GM19025 (cell line): ENCODE measurements around the gene BTBD2.

Experiments used
- ATAC-seq: cut with Tn5 transposase; IDR thresholded peaks from one replicate; pipeline ENCODE4 v1.9.1; 2021; ENCODE audit warnings: mild to moderate bottlenecking, low read depth, moderate library complexity; ENCODE audit not compliant: unreplicated experiment

The BTBD2 gene

DNA sequence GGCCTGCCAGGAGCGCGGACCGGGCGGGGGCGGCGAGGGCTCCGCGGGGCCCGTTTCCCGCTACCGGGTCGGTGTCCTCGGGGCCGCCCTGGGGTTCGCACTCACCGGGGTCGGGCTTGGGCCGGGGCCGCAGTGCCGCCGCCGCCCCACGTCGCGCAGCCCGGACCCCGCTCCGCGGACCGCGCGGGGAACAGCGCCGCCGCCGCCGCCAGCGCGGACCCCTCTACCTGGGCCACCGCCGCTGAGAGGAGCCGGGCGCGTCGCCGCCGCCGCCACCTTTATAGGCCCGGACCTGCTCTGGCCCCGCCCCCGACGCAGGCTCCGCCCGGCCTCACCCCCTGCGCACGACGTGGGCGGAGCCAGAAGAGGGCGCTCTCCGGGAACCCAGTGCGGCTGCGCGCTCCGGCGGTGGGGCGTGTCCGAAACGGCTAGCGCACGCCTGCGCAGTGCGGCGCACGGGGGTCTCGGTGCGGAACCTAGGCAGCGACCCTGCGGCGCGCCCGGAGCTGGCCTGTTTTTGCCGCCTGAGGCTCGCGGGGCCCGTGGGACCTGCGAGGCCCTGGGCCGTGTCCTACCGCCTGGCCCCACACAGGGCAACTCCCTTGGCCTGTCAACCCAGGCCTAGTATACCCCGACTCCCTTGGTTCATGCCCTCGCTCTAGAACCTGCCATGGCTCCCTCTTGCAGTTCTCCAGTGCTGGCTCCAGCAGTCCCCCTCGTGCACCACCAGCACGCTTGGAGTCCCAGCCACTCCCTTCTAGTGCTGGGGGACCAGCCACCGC, 35.7 kb upstream of the BTBD2 start, which contains the start of gene MKNK2:
MKNK2 (minus strand) TSS at position 254 of the 782 bp plus-strand sequence. CDS start 393 bp downstream, outside the sequence.
- peak; percentile 51 for ATAC-seq

DNA sequence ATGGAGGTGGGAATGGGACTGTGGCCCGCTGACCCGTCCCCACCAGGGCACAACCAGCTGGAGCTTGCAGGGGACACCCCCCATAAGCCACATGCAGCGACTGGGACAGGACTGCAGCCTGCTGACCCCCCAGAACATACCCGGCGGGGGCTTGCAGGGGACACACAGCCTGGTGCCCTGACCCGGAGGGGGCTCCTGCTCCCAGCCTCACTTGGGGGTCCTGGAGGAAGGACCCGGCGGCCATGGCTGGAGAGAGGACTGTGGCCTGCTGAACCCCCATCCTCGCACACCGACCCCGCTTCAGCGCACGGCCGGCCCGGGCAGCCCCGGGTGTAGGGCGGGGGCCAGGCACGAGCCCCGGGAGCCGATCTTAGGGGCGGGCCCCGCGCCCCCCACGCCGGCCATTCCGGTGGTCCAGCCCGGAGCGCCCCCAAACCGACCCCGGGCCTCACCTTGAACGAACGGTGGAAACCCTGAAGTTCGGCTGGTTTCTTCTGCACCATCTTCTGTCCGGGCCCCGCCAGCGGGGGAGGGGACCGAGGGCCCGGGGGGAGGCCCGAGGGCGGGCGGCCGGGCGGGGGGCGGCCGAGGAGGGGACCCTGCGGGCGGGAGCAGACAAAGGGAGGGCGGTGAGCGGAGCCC, 35.0 kb upstream of the BTBD2 start:
- peak; percentile 2 for ATAC-seq

DNA sequence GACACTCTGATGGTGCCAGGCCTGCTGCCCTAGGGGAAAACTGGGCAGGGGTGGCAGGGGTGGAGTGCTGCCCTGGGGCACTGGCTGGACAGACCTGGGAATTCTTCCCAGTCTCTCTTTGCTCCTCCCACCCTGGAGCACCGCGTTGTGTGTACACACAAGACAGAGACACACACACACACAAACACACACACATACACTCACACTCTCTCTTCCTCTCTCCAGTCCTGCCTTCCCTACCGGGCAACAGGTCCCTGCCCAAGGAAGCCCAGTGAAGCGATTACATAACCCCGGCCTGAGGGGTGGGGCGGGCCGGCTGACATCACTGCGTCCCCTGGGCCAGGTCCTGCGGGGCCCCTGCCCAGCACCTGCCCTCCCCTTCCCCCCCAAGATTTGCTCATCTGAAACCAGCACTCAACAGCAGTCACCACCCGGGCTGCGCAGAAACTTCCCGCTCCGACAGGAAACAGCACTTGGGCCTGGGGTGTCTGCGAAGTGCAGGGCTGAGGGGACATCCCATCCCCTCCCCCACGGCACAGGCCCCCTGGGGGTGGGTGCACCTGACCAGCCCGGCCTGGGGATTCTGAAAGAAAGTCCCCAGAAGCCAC, 34.3 kb upstream of the BTBD2 start:
- no peak for ATAC-seq

DNA sequence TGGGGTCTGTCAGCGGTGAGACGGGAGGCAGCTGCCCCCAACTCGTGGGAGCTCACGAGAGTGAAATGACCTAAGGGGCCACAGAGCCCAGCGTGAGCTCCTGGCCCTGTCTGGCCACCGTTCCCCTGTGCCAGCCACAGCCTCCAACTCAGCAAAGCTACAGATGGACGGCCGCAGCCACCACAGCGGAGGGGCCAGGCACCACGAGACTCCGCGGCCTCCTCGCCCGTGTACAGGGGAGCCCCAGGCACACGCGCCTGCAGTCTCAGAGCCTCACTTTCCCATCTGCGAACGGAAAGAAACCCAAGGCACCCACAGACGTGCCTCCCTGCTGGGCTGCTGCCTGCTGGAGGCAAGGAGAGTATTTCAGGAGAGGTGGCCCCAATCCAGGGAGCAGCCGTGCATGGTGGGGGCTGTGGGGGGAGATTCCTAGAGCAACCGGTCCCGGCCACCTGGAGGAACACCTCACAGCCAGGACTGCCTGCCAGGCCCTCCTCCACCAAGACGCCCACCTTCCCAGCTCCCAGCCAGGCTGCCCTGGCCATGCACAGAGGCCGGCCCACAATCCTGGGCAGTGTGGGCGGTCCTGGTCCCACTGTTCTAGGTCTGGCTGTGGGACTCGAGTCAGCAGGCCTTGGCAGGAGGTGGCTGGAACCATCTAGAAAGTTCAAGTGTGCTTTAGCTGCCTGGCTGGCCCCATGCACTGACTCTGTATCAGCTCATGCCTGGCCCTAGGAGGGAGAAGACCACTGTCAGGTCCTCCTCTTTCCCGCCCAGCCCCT, 33.6 kb upstream of the BTBD2 start:
- ATAC-seq = no peak

DNA sequence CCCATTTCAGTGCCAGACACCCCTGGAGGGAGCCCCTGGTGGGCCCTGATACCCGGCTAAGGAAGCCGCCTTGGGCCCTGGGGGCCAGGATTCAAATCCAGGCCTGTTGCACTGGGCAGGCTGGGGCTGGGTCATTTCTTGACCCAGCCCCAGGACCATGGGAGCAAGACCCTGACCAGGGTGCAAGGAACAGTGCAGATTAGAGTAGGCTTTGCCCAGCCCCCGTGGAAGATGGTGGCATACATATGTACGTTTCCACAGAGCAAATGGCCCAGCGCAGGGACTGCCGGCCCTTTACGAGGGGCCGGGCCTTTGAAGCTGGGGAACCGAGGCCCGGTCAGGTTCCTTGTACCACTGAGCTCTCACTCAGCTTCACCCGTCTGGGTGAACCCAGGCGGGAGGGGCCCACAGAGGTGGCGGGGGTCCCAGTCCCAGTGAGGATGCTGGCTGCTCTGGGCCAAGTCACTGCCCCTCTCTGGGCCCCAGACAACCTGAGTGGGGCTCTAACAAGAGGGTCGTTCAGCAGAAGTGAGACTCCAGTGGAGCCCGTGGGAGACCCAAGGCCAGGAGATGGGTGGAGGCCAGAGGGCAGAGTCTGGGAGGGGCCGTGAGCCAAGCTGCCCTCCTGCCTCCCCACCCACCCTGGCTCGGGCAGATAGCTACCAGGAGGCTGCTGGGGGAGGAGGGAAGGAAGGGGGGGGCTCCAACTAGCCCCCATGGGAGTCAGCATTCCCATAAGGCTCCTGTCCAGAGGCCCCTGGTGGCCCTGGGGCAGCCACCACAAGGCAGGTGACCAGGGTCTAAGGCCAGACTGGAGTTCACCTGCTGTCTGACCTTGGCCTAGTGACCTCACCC, 32.8 kb upstream of the BTBD2 start:
- no peak for ATAC-seq

DNA sequence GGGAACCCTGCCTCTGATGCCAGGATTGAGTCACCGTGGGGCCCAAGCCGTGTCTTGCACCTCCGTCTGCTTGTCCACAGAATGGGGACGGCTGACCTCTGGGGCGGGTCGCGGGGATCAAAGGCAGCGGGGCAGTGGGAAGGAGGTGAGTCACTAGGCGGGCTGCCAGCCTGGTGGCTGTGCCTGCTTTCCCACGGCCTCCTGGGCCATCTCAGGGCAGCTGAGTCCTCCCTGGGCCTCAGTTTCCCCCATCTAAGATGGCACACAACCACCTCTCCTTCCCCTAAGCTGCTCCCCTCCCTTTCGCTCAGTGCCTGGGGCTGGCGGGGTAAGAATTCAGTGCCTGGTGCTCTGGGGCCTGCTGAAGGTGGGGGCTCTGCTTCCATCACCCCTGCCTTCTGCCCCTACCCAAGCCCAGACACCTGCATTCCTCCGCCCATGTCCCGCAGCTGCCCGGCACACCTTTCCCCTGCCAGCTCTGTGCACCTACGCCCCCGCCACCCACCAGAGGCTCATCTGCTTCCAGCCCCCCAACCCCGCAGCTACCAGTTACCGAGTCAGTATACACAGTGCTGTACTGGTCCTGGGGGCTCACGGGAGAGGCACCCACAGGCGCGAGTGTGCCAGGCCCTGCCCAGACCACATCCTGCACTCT, 32.1 kb upstream of the BTBD2 start:
- no peak for ATAC-seq

DNA sequence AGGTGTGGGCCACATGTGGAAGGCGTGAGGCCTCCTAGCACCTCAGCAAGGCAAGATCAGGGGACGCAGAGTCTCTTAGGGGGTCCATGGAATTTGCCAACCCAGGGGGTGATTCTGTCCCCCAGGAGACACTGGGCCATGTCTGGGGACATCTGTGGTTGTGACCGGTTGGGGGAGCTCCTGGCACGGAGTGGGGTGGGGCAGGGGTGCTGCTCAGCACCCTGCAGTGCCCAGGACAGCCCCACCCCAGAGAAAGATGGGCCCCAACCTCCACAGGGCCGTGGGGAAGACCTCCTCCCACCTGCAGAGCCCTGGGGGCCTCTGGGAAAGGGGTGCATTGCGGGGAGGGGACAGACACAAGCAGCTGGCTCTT, 31.5 kb upstream of the BTBD2 start:
- ATAC-seq = no peak

DNA sequence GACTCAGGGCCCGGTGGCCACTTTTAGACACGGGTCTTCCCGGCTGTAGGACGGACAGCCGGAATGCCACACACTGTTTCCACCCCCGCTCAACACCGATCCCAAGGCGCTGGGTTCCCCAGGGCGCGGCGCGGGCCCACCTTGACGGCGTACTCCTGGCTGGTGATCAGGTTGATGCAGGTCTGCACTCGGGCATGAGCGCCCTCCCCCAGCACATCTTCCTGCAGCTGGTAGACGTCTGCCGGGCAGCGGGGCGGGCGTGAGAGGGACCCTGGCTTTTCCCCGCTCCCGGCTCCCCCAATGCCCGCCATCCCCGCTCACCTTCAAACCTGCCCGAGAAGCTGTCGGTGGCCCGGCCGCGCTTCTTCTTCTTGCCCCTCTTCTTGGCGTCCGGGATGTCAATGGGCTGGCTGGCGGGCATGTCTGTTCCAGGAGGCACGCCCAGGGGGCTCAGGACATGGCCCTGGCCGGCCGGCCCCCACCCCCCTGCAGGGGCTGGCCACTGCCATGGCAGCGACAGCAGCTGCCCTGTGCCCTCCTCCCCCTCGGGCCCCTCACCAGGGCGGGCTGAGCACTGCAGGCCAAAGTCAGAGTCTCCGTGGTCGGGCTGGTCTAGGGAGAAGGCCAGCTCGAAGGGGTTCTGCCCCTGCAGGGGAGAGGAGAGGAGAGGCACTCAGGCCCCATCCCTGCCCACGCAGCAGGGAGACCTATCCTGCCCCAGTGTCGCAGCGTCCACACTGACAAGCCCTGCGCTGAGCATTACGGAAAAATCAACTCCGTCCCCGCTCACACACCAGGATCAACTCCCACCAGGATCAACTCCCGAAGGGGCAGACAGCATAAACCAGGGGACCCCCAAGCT, 30.8 kb upstream of the BTBD2 start:
- ATAC-seq = no peak

DNA sequence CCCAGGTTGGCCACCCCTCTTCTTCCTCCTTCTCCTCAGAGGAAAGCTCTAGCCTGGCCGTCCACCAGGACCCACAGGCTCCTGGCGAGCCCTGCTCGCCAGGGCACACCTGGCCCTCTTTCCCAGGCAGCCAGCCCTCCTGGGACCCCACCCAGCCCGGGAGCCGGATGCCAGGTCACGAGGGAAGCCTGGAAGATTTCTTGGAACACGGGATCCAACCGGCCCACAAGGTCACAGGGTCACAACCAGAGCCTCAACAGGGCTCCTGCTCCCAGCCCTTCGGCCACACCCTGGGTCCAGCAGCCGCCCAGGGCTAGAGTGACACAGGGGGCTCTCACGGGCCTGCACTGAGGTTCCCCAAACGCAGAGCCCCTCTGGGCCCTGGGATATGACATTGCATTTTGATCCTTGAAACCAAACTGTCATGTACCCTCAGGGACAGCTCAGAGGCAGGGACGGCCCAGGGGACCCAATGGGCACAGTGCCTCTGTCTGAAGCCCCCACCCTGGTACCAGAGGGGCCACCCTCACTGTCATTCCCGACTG, 30.1 kb upstream of the BTBD2 start:
- ATAC-seq = no peak

DNA sequence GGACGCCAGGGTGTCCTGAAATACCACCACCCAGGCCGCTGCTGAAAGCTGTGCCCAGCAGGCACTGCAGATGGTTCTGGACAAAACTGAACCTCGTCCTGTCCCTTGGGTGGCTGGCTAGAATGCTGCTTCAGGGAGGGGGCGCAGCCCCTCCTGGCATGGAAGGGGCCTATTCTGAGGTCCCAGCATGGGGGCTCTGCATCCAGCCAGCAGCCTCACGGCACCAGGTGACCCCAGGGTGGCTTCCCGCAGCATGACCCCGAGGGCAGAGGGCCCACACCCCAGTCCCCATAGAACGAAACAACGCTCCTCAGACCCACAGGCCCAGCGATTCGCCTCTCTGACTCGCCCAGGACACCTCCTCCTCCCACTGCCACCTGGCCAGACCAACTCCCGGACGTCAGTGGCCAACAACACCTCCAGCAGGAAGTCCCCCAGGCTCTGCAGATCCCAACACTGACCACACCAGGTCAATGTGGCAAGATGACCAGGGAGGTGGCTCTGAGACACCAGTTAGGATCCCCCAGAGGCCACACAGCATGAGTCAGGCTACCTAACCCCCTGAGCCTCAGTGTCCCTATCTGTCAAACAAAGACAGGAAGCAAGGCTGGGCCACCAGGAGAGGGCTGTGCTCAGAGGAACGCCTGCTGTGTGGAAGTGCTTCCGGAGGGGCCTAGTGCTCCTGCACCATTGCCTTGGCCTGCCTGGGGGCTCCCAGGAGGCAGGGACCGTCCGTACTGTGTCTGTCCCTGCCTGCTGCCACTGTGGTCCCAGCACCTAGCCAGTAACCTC, 29.4 kb upstream of the BTBD2 start:
- no peak for ATAC-seq

DNA sequence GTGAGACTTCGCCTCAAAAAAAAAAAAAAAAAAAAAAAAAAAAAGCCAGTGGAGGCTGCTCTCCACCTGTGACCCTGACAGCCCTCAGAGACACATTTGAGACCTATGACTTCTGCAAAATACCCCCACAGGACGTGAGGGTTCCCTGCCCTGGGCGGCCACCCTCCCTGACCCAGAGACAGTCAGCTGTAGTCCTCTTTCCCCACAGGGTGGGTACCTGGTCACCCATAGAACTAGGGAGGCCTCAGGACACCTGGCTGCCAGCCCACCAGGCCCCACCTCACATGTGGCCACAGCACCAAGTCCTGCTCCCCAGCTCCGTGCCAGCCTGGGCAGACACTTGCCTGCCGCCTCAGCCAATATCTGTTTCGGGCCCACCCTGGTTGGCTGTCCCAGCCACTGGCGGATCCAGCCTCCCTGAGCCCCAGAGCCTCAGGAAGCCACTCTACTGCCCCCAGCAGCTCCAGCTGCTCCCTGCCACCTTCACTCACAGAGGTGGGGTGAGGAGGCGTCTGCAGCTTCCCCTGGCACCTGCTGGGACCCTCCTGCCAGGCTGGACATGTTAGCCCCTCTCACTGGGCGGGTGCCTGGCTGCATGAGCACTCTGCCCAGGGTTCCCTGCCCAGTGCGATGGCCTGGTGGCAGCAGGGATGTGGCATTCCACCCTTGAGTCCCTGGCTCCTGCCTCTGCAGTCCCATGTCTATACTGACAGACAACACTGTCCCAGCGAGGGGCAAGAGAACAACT, 28.6 kb upstream of the BTBD2 start:
- ATAC-seq = no peak

DNA sequence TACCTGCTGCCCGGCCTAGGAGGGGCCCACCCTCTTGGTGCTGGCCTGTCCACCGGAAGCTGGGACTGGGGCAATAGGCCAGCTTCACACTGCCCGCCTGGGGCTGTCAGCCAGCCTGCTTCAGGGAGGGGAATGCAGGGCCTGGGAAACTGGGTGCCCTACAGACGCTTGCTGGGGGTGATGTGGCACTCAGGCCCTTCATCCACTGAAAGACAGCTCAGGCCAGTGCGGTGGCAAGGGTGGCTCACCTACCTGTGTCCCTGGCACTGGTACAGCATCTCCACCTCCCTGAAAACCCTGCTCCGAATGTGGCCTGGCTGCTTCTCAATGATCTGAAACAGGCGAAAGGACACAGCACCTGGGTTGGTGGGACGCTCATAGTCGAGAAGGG, 27.7 kb upstream of the BTBD2 start:
- no peak for ATAC-seq

DNA sequence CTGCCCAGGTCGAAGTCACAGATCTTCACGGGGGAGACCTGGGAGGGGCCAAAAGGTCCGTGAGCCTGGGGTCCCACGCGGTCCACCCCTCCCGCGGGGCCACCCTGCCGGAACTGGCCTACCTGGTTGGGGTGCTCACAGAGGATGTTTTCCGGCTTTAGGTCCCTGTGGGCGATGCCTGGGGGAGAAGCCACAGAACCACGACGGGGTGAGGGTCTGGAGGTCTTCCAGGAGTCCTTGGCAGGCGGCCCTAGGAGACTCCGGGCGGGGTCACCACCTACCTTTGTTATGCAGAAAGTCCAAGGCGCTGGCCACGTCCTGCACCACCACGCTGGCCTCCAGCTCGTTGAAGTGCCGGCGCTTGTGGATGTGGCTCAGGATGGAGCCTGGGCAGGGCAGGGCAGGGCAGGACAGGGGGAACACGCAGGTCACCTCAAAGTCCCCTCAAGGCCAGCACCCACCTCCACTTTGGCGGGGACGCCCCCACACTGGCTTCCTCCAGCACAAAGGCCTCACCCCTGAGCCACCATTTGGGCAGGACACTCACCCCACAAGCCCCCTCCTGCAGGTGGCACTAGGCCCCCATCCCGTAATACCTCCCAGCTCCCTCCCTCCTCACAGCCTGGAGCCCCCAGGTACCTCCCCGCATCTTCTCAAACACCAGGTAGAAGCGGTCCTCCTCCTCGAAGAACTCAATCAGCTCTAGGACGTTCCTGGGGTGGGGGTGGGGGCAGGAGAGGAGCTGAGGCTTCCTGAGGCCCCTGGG, 27.2 kb upstream of the BTBD2 start:
- no peak for ATAC-seq

DNA sequence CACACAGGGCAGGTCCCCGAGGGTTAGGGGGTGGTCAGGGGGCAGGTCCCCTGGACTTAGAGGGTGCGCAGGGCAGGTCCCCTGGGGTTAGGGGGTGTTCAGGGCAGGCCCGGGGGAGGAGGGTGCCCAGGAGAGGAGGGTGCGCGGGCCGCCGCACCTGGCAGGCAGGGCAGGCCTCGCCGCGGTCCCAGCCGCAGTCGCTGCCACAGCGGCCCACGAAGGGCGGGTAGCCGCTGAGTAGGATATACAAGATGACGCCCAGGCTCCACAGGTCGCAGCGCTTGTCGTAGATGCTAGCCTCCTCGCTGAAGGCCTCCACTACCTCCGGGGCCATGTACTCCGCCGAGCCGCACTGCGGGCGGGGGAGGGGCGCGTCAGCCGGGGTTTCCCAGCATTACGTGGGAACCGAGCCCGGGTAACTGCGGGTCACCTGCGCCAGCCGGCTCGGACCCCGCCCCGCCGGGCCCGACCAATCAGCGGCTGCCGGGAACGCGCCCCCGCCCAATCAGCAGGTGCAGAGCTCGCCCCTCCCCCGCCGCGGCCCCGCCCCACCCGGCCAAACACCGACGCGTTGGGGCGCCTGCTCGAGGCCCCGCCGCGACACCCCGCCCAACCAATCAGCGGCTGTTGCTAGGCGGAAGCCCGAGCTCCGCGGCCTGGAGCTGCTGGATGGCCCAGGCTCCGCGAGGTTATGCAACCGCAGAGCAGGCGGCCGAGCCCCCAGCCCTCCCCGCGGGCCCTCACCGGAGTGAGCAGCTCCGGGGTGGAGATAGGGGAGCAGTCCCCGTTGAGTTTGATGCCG, 26.4 kb upstream of the BTBD2 start:
- peak; percentile 71 for ATAC-seq

DNA sequence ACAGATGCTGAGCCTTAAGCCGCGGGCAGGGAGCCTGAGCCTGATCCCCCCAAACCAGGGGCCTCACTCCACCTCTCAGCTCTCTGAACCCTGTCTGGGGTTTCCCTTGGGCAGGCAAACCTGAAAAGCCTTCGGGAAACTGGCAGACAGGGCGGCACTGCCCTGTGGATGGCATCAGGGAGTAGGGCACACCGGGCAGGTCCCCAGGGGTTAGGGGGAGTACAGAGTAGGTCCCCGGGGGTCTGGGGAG, 25.8 kb upstream of the BTBD2 start:
- no peak for ATAC-seq
